UCSD-AML1 (cell line): ENCODE data around the gene NSUN7.
"Not testable (repeated sequence)": the region's sequence is repeated elsewhere in the genome, so short reads cannot be mapped to it uniquely, and the experiment has no call there.

Source experiments
- DNase-seq: peaks from one replicate; lab custom pipeline; 2025; ENCODE audit not compliant: unreplicated experiment; lab: John Stamatoyannopoulos, UW

NSUN7 gene, protein sequence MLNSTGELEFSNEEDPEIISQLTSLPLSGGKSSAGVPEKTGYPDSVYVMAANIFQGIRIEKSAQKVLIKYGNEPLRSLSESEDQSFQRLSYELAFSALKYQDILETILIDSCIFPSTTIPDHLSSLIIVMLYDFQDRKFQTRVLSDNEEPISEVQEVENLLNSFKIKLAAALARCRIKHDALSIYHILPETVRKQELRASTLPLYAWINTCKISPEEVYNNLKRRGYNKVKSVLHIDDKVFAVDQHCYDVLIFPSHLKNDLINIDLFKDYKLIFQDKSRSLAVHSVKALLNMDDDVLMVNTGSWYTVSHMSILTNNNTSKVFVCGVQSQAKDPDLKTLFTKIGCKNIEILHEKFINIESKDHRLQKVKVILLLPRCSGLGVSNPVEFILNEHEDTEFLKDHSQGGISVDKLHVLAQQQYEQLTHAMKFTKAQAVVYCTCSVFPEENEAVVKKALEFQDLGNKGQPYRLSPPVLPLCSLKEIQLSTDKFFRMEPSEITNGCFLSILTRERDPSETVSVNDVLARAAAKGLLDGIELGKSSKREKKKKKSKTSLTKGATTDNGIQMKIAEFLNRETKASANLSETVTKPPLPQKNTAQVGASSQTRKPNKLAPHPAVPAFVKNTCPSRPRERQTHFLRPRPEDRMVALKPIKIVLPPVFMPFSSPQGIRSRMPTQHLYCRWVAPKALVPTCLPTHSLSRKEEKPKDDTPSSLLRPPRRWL

DNA sequence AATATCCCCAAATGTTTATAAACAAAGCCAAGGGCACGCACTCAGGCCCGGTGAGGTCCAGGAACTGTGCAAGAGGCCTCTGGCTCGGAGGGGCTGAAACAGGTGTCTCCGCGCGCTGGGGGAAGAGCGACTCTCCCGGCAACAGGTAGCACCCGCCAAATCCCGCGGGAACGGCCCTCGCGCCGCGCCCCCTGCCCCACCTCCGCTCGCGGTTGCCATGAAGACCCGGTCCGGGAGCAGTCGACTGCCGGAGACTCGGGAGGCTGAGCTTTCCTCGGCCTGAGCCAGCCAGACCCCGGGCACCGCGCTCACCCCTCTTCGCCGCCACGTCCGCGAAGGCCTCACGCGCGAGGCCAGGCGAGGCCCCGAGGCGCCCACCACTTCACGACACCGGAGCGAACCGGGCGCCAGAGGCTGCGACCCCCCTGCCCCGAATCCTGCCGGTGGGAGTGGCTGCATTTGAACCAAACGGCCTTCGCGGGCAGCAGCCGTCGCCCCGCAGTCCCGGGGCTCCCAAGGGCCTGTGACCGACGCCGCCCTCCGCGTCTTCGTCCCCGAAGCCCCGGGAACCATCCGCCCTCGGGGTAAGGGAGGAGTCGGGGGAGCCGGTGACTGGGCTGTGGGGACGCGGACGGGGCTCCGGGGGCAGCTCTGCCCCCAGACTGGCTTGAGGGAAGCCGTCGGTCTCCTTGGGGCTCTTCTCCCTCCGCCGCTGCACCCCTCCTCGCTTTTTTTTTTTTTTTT, at the start of gene NSUN7:
Gene NSUN7 (plus strand): TSS at position 239 of the 744 bp plus-strand sequence. CDS start 739 bp downstream, outside the sequence.
- no peak for DNase-seq

DNA sequence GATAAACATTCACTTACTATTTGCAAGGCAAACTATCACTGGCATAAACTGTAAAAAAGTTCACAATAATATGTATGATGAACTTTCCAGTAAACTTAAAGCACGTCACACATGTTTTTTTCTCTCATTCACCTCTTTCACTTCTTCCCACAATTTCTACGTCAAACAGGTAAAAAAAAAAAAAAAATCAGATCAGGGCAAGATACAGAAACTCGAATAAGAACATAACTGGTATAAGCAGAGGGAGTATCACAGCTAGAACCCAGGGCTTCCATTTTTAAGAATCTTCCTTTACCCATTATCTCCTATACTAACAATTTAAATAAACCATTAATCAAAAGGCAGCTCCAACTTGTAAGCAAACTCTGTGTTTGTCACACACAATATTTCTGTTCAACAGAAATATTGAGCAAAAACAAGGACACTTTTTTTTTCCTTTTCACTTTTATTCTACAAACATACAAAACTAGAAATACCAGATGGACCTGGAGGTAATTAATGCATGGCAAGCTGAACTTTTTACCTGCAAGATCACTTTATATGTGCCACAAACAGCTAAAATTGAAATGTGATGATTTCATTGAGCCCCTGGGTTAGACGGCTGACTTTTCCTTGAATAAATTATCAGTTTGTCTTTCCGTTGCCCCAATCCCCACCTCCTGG, 47.5 kb upstream of the NSUN7 start:
- no peak for DNase-seq

DNA sequence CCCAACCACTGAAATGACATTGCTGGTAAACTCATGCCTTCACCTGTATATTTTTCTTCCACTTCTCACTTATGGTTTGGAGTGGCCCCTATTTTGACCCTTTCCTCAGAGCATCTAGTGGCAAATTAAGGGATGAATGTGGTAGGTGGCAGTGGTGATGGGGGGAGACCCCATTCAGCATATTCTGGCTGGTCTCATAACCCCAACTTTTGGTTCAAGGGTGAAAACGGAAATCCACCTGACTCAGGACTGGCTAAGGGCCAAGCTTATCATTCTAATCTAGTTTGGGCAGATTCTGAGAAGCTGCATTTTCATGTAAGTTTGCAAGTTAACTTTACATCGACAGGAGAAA, 47.0 kb upstream of the NSUN7 start:
- no peak for DNase-seq

DNA sequence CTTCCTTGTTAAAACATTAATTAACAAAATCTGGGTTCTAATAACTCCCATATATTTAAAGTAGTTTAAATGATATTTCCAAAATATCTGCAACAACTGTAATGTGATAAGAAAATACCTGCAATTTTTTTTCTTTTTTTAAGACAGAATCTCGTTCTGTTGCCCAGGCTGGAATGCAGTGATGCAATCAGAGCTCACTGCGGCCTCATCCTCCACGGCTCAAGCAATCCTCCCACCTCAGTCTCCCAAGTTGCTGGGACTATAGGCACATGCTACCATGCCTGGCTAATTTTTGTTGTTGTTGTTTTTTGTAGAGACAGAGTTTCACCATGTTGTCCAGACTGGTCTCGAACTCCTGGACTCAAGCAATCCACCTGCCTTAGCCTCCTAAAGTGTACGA, 45.7 kb upstream of the NSUN7 start:
- no peak for DNase-seq

DNA sequence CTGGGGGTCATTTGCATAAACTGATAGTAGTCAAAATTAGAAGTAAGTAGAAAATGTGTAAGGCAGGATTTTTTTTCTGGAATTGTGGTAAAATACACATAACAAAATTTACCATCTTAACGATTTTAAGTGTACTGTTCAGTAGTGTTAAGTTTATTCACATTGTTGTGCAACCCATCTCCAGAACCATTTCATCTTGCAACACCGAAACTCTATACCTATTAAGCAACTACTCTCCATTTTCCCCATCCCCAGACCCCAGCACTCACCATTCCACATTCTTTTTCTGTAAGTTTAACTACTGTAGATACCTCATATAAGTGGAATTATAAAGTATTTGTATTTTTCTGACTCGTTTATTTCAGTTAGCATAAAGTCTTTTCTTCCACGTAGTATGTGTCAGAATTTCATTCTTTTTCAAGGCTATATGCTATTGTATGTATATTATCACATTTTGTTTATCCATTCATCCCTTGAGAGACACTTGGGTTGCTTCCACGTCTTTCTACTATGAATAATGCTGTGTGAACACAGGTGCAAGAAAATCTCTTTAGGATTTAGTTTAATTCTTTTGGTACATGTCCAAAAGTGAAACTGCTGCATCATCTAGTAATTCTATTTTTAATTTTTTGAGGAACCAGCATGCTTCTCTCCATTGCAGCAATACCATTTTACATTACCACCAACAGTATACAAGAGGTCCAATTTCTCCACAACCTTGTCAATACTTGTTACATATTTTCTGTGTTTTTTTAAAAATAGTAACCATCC, 39.1 kb upstream of the NSUN7 start:
- no peak for DNase-seq

DNA sequence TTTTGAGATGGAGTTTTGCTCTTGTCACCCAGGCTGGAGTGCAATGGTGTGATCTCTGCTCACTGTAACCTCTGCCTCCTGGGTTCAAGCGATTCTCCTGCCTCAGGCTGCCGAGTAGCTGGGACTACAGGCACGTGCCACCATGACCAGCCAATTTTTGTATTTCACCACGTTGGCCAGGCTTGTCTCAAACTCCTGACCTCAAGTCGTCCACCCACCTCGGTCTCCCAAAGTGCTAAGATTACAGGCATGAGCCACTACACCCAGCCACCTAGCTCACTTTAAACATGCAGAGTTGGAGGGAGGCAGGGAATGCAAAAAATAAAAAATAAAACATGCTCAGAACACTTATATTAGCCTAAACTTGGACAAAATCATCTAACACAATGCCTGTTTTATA, 36.8 kb upstream of the NSUN7 start:
- not testable (repeated sequence) for DNase-seq

DNA sequence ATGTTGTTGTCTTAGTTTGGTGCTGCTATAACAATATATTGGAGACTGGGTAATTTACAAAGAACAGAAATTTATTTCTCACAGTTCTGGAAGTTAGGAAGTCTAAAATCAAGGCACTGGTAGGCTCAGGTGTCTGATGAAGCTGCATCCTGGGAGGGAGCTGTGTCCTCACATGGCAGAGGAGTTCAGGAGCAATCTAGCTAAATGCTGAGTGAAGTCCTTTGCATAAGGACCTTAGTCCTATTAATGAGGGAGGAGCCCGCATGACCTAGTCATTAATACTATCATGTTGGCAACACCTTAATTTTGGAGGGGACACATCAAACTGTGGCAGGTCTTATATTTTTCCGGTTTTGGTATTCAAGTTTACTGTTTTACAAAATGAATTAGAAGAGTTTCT, 36.0 kb upstream of the NSUN7 start:
- DNase-seq: no peak

DNA sequence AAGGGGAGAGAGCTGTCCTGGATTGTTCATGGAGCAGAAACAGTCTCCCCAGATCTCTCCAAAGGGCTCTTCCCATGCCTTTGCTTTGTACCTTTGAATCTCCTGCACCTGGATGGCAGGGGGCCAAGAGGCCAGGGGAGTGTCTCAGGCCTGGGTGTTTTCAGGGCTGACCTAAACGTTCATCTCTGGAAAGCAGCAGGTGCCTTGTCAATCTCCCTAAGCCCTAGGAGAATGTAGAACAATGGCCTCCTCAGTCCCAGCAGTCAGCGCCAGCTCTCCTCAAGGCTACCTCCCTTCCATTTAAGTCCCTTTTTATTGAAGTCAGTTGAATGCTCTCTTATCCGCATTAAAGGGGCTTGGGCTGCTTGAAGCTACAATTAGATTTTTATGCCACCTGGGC, 31.2 kb upstream of the NSUN7 start:
- no peak for DNase-seq

DNA sequence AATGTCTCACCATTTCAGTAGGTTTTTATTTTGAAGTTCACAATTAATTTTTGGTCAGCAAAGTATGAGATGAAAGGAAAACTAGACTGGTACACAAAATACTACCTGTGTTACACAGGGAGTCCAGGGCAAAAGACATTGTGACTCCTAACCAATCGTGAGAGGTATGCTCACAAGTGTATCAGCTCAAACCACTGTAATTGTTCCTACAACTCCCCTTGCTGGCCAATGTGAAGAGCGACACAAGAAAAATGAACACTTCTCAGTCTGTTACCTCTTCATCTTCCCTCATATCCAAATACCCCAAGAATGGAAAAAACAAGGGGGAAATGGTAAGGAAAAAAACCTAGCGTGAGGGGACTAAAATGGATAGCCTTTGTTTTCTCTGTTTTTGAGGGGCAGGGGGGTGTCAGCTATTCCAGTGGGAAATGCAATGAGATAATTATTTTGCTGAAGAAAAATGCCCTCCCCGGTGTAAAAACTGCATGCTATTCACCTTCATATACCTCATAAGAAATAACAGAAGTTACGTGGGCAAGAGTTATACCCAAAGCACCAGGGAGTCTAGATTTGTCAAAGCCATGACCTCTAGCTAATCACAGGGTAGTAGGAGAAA, 30.6 kb upstream of the NSUN7 start:
- no peak for DNase-seq

DNA sequence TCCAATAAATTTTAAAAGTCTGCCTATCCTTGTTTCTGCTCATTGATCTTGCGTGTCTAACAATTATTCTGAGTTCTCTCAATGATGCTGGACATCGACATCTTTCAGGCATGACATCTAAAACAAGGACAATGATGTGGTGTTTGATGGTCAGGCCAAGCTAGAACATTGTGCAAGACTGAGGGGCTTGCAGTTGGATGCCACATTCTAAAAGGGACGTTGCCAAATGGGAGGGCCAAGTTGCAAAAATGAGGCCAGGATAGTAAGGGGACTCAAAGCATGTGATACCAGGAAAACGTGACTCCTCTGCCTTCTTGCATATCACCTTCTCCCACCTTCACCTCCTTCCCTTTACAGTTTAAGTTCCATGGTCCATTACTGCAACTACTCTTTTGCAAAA, 29.4 kb upstream of the NSUN7 start:
- DNase-seq: no peak

DNA sequence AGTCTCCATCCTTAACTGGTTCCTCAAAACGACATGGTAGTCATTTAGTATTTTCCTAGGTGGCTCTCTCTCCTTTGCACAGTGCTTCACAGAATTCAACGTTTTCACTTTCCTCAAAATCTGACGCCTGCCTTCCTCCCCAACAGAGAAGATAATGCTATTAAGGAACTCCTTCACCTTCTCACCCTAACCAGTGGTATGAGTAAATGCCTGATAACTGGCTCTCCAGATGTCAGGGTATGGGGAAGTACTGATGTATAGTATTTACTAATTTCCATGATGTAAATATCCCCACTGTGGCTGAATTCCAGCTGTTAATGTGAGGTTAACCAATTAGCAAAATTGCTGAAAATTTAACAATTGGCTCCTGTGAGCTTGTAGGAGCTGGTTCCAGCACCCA, 28.8 kb upstream of the NSUN7 start:
- DNase-seq: no peak

DNA sequence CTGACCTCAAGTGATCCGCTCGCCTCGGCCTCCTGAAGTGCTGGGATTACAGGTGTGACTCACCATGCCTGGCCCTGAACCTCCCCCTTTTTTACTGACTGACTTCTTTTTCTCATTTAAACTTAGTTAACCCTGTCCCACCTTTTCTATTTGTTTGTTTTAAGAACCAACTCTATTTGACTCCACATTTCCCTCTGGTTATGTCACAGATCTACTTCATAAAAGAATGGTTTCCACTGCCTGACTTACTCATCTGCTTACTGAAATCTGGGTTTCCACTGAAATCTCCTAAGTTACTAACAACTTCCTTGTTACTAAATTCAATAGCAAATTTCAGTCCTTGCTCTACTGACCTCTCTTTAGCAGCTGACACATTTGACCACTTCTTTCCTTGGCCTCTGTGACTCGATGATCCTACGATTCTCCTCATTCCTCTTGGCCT, 28.0 kb upstream of the NSUN7 start:
- no peak for DNase-seq

DNA sequence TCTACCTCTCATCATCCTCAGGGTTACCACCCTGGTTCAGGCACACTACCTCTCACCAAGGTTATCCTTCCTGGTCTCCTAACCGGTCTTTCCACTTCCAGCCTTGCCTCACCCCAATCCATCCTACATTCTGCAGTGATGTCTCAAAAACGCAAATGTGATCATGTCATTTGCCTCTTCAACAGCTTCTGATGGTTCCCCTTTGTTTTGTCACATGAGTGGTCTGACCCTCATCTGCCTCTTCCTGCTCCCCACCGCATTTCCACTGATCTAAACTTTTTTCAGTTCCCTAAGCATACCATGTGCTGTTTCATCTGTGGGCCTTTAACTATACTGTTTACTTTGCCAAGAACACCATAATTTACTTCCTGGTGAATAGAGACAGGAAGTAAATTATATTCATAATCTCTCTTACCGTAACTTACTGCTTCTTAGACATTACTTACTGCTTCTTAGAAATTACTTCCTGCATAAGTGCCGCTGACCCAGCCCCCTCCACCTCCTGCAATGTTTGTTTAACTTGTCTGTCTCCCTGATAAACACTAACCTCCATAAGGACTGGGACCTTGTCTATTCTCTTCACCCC, 27.1 kb upstream of the NSUN7 start:
- DNase-seq: peak; percentile 20

DNA sequence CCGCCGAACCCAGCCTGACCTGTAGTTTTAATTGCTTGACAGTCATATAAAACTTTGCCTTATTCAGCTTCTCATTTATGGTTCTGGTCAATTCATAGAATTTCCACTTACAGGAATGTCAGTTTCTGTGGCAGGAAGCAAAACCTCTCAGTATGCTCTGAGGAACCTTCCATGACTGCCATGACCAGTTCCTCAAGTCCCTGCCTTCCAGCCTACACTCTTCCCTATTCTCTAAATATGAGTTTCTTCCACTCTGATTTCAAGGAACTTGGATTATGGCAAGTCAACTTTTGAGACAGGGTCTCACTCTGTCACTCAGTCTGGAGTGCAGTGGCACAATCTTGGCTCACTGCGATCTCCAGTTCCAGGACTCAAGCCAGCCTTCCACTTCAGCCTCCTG, 26.0 kb upstream of the NSUN7 start:
- DNase-seq: no peak

DNA sequence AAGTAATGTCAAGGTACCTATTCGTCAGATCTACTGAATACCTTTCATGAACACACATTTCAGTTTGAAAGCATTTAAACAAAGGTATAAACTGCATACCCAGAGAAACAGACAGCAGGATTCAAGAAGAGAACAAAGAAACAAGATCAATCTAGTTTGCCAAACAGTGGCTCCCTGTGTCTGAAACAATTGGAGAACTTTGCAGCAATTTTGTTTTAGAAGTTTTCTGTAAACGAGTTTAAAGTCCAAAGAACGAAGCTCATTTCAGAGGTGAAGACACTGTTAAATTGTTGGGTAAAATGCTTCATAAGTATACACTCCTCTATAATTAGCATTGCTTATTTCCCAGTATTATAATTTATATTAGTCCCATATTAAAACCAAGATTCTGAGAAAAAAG, 21.4 kb upstream of the NSUN7 start:
- no peak for DNase-seq

DNA sequence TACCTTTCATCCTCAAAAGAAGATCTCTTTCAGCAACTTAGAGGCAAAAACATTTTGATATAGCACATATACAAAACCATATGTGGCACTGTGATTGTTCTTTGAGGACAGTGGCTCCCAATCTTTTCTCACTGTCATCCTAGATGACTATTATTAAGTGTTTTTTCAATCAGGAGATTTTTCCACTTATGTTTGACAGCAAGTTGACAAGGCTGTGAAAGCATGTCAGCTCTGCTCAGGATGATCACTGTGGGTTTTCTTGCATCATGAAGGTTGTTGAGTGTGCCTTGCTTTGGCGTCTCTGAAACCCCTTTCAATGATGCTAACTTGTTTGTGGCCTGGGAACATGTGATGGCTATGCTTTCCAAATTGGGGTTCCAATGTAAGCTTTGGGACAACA, 20.2 kb upstream of the NSUN7 start:
- DNase-seq: no peak

DNA sequence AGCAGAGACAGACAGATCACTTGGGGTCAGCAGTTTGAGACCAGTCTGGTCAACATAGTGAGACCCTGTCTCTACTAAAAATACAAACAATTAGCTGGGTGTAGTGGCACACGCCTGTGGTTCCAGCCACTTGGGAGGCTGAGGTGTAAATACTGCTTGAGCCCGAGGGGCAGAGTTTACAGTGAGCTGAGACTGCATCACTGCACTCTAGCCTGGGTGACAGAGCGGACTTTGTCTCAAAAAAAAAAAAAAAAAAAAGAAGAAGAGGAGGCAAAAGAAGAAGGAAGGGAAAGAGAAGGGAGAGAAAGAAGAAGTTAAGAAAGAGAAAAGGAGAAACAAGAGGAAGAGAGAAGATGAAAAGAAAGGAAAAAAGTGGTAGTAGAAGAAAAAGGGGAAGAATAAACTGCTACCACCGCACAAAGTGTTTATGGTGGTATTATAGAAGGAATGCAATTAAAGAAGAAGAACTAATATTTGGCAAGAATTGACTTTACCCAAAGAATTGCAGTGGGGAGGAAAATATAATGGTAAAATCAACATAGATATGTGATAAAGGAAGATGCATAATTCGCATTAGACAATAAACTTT, 19.6 kb upstream of the NSUN7 start:
- DNase-seq: no peak

DNA sequence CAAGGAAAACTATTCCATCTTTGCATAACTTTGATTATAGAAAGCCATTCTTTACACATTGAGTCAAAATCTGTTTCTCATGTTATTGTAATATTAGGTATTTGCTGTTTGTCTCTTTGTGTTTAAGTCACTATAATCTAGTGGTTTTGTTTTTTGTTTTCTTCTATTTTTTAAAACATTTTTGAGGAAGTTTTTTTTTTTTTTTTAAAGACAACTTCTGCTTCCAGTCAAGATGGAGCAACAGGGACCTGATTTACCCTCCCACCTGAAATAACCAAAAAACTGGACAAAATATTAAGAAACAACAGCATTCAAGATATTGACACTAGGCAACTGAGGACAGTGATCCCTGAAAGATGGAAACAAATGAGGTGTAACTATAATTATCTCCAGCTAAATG, 18.4 kb upstream of the NSUN7 start:
- DNase-seq: no peak

DNA sequence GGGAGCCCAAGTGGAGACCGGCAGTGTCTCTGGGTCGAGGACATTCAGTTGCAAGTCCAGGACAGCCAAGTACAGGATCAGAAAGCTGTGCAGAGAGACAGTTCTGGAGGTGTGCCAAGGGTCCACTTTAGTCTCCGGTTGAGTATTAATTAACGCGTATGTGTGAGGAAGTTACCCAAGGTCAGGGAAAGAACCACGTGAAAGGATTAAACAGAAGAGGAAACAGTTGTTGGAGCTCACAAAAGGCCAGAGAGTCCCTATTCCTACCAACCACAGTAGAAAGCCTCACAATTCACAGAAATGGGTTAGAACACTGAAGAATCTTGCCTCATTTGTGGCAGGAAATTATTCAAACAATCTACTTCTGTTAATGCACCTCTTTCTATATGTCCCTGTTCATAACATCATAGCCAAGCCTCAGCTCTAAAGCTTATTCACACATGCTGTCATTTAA, 17.9 kb upstream of the NSUN7 start:
- peak; percentile 30 for DNase-seq
